CD4-positive, alpha-beta T cell treated with Interleukin-4 for 1 hour (primary cell): Measurements from ENCODE around the gene SPX.

Experiments used
- DNase-seq, 2 donors: peaks; one replicate each; pipeline ENCODE4 v3.0.0-alpha.2; 2020 to 2022

SPX gene, protein sequence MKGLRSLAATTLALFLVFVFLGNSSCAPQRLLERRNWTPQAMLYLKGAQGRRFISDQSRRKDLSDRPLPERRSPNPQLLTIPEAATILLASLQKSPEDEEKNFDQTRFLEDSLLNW

DNA sequence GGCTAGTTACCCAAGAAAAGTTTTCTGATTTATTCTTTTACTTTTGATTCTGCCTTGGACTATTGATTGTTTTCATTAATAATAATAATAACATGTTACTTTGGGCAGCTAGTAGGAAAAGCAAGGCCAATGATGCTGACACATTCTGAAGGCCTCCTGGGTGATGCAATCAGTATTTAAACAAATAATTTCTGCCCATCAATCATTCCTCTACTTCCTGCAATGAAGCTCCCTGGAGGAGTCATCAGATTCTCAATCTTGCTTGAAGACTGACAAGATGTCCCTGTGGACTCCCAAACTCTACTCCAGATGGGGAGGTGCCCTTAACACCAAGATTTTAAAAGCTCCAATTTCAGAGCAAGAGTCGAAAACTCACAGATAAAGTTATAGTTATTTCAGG lies at the start of gene SPX:
Gene SPX, plus strand, starts transcription at position 244 of the 400 bp plus-strand sequence. CDS start 177 bp downstream, outside the sequence.
- no peak for DNase-seq

- DNase-seq = no peak
Measured at GRCh38 chr12:21476949-21477348, 49.1 kb upstream of the SPX start.

DNA sequence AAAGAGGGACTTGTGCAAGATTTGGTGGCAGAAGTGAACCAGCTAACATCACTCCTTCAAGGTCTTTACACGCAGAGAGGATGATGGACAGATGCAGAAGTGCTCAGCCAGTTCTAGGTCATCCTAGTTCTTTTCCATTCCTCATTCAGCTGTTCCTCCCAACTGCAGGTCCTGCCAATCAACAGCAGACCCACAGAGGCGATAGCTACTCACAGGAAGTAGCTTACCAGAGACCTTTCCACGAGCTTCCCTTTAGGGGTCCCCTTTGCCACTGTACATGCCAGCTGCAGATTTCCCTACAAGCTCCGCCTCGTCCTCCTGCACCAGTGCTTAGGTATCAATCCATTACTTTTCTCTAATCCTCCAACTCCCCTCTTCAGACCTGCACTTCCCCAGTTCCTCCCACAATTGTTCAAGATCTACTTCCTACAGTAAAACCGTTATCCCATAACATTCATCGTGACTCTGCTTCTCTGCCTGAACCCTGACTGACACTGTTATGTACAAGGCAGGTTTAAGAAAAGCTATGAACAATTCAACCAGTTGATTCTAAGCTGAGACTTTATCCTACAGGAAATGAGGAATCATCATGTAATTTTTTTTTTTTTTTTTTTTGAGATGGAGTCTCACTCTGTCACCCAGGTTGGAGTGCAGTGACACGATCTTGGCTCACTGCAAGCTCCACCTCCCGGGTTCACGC lies 47.2 kb upstream of the SPX start:
- DNase-seq = no peak

- DNase-seq = no peak
Measured at GRCh38 chr12:21483531-21483930, 42.6 kb upstream of the SPX start.

- no peak for DNase-seq
Measured at GRCh38 chr12:21485998-21486397, 40.1 kb upstream of the SPX start.

DNA sequence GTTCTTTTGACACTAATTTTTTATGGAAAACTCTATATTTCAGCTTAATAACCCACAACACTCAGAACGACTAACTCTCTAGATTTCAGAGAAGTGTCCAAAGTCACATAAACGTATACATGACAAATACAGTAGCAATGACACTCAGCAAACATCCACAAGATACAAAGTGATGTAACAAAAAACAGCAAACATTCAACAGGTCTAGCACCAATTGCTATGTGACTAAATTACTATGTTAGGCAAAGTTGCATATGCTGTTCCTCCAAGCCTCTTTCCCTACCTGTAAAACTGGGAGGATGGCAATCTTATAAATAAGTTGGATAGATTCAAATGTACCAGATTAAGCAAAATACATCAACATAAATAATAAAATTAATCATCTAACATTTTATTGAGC lies 26.3 kb upstream of the SPX start:
- no peak for DNase-seq

GRCh38 chr12:21500786-21501257 lies 25.3 kb upstream of the SPX start:
- DNase-seq = no peak

DNA sequence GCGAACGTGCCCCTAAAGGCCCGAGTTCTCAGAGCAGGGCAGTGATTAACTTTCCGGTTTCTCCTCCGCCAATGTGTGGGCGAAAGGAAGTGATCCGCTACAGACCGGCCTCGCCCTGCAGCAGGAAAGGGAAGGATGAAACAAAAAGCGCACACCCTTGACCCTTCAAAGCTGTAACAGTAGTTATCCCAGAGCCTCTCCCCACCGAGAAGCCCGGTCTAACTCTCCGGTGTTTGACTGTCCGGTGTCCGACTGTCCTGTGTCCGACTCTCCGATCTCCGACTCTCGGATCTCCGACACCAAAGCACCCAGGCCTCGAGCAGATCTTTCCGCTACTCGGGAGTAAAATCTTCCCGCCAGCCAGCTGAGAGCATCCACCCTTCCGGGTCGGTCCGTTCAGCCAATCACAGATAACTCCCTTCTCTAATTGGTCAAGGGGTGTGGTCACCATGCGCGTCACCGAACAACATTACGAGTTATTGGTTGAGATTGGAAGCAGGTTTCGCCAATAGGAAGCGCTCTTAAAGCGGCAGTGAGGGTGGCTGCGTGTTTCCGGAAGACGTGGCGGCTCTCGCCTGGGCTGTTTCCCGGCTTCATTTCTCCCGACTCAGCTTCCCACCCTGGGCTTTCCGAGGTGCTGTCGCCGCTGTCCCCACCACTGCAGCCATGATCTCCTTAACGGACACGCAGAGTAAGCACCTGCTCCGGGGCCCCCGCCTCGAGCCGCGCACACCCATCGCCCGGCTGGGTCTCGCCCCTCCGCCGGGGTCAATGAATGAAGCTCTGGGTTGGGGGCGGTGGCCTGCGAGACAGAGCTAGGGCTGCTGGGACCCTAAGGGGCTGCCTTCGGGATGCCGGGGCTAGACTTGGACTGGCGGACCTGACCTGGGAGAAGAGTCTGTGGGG lies 24.6 kb upstream of the SPX start, which contains the start of the genes GOLT1B and RECQL:
Gene GOLT1B, plus strand, starts transcription at position 532 of the 906 bp plus-strand sequence. Its CDS starts 135 bp downstream, at position 667.
Gene RECQL, minus strand, starts transcription at position 378 of the 906 bp plus-strand sequence. CDS start 2,065 bp downstream, outside the sequence.
- DNase-seq = peak; percentile 94 to 97

DNA sequence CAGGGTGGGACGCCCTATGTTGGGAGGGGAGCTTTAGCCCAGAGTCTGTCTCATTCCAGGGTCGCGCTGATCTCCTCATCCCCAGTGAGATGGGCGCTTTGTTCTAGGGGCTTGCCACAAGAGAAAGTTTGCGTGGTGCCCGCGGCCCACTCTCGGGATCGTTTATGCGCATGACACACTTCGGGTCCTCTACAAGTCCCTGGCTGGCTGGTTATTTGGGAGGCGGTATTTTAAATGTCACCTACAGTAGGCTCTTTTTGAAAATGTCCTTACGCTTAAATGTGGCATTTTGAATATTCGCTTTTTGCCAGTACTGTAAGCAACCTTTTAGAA lies 24.0 kb upstream of the SPX start:
- peak in 1 of 2 donors; percentile 45 for DNase-seq

GRCh38 chr12:21502872-21503271 lies 23.2 kb upstream of the SPX start:
- DNase-seq = no peak

- no peak for DNase-seq
Measured at GRCh38 chr12:21505888-21506287, 20.2 kb upstream of the SPX start.

DNA sequence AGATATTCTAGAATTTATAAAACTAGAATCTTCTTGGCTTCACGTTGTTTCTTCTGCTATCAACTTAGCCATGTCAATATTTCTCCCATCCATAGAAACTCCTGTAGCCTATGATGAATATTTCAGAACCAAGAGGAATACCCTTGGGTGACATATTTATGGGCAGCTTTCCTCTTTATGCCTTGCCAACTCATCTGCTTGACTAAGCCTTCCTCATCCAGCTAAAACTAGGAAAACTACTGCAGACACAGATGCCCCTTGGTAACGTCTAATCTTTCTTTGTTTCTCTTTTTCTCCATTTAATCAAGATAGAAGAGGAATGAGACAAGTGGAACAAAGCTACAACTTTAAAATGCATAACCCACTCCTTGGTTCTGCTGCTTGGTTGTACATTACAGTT lies 18.2 kb upstream of the SPX start:
- no peak for DNase-seq

GRCh38 chr12:21509768-21510167 lies 16.3 kb upstream of the SPX start:
- DNase-seq = peak in 1 of 2 donors; percentile 54

GRCh38 chr12:21516281-21516680 lies 9.8 kb upstream of the SPX start:
- no peak for DNase-seq

GRCh38 chr12:21518451-21518850 lies 7.6 kb upstream of the SPX start:
- no peak for DNase-seq

DNA sequence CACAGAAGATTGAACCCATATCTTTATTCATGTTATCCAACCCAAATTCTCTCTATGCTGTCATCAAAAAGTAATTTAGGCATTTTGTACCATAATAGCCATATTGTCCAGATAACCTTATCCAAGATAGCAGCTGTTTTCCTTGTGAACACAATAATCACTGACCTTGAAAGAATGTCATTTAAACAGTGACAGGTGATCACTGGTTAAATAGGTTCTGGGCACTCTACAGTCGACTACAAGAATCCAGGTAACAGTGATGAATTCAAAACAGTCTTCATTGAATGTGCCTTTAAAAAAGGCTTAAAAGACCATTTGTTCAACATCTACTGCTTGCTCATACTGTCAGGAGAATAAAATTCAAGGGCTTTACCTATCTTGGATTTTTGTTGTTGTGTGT lies 4.6 kb upstream of the SPX start:
- DNase-seq = no peak

DNA sequence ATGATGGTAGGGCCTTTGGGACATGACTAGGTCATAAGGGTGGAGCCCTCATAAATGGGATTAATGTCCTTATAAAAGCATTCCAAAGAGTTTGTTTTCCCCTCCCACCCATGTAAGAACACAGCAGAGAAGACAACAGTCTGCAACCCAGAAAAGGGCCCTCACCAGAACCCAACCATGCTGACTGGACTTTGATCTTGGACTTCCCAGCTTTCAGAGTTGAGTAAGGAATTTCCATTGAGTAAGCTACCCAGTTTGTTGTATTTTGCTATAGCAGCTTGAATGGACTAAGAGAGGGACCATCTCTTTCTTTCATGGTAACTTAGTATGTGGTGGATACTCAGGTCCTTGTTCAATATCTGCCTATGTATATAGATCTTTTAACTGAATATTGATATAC lies 2.9 kb upstream of the SPX start:
- no peak for DNase-seq

DNA sequence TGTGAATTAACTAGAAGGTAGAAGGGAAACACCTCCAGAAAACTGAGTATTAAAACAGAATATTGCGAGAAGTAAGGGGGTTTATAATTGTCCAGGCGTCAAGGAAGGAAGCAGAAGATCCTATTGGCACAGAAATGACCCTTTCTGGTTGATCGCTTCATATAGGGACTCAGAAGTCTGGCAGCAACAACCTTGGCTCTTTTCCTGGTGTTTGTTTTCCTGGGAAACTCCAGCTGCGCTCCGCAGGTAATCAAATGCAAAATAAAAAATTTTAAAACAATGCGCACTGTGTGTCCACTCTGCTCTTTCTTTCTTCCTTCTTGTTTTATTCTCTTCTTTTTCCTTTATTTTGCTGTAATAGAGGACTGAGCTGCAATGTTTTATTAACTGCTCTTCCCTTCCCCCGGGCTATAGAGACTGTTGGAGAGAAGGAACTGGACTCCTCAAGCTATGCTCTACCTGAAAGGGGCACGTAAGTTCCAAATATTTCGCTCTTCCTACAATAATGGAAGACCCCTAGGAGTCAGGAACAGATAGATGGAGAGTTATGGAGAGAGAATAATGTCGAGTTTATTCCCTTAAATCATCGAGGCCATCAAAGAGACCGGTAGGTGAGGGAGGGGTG lies 737 bp downstream of the SPX start:
- DNase-seq = no peak

- peak; percentile 47 to 55 for DNase-seq
Measured at GRCh38 chr12:21527451-21528180, 1.5 kb downstream of the SPX start.

GRCh38 chr12:21528953-21529352 lies 2.9 kb downstream of the SPX start:
- DNase-seq = no peak

DNA sequence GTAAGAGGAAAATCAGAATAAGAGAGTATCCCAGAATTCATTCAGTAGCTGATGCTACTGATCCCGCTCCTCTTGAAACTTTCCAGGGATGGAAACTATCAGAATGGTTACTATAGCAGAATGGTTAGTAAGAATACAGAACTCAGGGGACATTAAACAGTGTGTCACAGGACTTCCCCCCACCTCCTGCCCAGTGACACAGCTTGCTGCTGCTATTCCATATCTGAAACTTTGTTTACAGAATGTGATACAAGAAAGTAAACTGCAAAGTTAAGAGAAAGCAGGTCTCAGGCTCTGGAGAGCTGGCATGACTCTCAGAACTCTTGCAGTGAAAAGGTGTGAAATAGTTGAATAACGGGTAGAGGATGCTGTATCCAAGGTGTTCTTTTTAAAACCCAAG lies 3.4 kb downstream of the SPX start:
- no peak for DNase-seq

DNA sequence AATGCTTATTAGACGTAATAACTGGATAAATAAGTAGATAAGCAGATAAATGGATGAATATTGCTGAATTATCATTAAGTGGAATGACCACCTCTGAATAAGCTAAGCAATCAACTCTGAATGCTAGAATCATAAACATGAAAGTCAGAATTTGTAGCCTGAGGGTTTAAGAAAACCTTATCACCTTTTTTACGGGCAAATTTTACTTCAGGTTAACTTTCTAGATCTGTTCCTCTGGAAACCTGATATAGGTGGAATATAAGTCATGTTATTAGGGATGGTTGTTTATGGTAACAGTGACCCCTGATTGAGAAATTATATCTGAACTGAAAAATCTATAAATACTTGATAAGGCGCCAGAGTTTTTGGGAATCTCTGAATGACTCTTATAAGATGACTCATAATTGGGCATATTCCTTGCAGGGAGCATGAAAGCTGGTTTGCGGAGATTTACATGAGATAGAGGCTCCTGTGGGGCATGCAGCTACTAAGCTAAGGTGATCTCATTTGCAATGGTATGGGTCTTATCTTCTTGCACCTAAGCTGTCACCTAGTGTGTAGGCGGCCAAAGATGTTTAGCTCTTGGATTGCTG lies 12.1 kb downstream of the SPX start:
- DNase-seq = no peak
